GM12891 (cell line): ENCODE results near the gene PTPRN2.

Experiments
- POLR2A ChIP-seq: IDR thresholded peaks from 2 replicates; pipeline ENCODE4 v1.6.1; 2011; ENCODE audit warnings: low read depth, low read length, control low read depth
- POLR2AphosphoS5 ChIP-seq: IDR thresholded peaks from 2 replicates; pipeline ENCODE4 v1.6.1; 2011; ENCODE audit warnings: low read depth, low read length, control low read depth

- TF ChIP-seq POLR2A = no peak
- no peak for TF ChIP-seq POLR2AphosphoS5
Observed at GRCh38 chr7:157596881-157597280, 990.7 kb downstream of the PTPRN2 start.
